DMS 273 (cell line): ENCODE results near the gene TP53TG5.

ENCODE experiments used
- DNase-seq: peaks from one replicate; lab custom pipeline; 2025; ENCODE audit not compliant: unreplicated experiment; lab: John Stamatoyannopoulos, UW

TP53TG5 gene

DNA sequence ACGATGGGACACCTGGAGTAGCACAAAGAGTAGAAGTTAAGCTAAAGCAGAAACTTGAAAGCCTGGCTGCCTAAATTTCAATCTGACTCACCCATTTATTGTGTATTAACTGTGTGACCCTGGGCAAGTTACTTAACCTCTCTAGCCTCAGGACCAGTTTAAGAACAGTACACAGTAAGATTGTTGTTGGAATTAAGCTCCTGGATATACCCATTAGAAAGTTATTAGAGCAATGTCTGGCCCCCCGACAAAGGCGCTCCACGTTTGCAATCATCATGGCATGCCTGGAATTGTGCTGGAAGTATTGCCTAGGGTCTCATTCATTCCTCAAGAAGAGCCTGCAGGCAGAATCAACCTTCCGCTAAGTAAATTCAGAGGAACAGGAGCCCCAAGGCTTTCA, 31.3 kb downstream of the TP53TG5 start:
- no peak for DNase-seq

DNA sequence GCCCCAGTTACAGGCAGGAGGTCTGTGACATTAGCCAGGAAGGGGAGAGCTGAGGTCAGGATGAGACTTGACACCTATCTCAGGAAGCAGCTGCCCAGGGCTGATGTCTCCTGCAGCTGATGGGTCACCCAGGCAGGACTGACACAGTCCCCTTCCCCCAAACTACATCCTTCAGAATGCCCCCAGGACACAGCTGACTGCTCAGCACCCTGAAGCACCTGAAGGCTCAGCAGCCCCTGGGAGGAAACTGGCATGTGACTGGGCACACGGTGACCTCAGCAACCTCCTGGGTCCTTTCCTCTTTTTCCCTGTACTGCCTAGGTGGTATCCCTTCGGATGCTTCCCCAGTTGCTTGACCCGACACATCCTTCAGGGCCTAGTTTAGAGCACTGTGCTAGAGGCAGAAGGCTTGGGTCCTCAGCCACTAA, 31.8 kb downstream of the TP53TG5 start:
- no peak for DNase-seq

DNA sequence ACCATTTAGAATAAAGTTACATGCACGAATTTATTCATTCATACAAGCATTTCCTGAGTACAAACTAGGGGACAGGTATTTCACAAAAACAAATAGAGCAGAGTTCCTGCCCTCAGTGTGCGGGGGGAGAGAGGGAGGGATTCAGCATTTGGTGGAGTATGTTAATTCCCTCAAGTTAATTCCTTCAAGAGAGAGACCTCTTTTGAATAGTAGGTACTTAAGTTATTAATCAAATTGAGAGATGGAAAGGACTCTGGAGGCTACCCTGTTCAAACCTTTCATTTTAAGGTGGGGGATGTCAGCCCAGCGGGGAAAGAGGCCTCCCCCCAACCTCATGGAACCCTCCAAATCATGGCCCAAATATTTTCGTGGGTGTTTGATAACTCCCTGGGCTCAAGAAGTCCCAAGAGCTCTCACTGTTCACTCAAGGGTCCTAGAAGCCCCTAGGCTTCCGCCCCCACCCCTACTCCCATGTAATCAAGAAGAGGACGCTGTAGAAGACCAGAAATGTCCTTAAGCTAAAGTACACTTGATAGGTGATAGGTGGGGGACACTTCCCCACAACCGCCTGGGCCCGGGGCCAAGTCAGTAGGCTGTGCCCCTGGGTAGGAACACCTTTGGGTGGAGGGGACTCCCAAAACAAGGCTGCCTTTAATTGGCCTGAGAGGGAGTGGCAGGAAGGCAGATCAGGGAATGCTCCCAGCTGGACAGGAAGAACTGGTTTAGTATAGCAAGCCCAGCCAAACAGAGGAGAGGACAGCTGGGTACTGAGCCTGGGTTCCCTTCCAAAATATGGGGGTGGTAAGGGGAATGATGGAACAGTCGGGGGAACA, 32.8 kb downstream of the TP53TG5 start:
- no peak for DNase-seq

DNA sequence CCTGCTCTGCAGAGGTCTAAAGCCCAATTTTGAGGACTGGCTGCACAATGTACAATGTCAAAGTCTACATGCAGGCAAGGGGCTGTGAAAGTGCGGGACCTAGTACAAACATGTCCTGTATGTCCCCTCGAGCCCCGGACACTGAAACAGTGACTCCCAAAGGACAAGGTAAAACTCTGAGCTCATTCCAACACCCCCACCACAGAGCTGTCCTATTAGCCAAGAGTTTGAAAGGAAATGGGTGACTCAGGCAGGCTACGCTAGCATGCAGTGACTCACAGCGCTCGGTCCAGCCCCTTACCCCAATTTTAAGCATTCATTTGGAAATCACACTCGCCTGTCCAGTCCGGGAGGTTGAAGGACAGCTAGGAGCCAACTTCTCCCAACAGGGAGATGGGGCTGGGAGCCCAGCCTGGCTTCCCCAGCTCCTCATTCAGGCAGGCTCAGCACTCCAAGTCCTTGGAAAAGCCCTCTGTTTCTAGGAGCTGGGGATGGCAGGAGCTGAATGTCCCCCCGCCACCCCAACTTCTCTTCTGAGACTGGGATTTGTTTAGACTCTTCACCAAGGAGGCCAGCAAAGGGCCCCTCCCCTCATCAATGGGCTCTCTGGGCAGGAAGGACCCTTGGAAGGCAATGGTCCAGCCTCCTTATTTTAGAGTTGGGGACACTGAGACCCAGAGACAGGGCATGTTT, 33.8 kb downstream of the TP53TG5 start:
- DNase-seq = no peak

DNA sequence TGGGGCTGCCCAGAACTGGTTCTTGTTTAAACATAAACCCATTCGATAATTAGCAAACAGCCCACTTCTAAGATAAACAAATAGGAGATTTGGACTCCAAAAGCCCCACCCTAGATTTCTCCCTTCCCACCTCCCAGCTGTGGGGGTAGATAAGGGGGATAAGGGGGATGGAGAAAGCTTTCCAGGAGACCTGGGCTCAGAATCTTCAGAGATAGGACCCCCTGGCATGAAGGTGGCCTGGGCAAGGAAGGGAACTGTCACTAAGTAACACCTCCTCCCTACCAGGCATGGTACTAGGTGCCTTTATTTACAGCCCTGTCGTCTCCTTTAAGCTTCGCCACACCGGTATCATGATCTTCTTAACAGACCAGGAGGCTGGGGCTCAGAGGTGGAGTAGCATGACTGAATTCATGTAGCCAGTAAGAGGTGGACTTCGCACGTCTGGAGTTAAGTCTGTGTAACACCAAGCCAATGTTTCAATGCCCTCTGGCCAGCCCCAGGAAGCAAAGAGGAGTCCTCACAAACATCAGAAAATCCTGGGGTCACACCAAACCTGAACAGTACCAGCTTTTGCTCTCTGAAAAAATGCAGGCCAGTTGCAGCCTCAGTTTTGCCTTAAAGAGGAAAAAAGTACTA, 34.5 kb downstream of the TP53TG5 start:
- DNase-seq = no peak

DNA sequence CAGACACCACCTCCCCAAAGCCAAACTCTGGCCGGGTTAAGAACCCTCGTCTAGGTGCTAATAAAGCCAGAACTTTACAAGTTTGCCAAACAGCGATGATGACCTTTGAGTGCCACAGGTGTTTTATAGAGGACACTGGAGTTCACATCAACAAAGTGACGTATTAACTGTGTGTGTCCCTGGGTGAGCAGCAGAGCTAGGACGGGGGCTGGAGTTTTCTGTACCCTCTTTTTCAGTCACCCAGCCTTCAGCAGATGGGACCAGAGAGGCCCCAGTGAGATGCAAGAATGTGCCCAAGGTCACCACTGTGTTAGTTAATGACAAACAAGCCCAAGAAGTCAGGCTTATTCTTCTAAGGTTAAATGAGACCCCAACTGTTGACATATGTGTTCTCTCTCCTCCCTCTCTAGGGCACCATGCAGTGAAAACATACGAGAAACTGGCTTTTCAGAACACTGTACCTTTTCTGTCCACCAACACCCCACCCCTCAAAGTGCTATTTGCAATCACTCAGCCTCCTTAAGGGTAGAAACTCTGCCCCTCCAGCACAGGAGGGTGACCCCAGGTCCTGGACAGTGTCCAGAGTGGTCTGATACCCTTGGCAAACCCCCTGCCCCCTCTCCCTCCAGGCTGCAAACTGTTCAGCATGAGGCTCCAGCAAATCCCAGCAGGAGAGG, 35.1 kb downstream of the TP53TG5 start:
- no peak for DNase-seq

DNA sequence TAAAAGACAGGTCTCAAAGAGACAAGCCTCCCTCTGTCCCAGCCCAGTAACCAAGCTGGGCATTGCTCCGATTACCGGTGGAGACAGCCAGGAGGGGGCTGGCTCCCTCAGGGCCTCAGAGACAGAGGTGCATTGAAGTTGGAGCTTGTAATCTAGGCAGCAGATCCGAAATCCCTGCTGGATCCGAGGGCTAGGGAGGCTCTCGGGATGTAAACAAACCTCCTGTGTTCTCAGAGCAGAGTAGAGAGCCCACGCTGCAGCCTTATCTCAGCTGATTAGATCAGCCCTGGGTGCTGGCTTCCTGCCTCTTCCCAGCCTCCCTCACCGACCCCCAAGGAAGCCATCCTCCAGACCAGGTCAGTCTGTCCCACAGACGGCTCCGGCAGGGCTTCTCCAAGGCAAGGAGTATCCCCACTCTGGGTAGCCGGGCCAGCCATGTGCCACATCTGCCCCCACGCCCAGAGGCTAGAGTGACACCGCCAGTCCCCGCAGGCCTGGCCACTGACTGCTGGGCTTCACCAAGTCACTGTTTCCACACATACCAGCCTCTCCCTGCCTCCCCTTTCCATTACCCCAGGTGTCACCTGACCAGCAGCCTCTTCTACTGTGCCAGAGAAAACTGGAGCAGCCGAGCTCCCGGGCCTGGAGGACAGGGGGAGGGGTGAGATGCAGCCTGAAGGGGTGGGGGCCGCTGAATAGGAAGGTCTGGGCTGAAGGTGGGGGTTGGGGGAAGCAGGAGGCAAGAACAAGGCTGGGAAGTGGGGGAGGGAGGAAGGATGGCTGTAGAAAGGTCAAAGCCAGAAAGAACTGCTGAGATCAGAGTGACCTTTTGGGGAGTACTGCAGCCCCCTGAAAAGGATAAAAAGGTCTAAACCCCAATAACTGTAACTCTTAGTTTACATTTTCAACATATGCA, 35.9 kb downstream of the TP53TG5 start:
- DNase-seq = peak; percentile 40

DNA sequence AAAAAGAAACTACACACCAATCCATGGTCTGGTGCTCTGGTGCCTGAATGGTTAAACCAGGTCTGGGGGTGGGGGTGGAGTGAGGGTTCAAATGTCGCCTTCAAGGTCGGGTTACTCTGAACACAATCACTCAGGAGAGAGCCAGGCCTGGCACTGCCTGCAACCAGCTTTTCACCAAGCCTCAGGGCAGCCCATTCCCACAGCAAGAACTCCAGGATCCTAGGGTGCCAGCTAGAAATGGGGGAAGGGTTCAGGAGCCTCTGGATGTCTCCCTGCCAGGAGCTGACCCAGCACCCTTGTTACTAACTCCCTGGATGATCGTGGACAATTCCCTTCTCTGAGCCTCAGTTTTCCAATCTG, 36.6 kb downstream of the TP53TG5 start:
- no peak for DNase-seq

DNA sequence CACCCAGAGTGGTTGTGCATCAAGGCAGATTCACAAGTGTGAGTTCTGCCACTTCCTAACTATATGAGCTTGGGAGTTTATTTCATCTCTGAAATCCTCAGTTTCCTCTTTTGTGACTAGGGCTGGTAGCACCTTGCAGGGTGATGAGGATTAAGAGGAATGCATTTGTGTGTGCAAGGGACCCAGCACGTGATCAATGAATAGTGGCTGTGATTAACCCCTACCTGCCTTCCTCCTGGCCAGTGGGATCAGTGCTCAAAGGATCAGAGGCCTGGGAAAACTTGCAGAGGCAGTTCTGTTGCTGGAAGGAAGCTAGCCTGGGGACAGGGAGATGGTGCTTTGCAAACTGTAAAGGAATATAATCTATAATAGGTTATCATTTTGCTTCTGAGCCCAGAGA, 37.2 kb downstream of the TP53TG5 start:
- DNase-seq = no peak

DNA sequence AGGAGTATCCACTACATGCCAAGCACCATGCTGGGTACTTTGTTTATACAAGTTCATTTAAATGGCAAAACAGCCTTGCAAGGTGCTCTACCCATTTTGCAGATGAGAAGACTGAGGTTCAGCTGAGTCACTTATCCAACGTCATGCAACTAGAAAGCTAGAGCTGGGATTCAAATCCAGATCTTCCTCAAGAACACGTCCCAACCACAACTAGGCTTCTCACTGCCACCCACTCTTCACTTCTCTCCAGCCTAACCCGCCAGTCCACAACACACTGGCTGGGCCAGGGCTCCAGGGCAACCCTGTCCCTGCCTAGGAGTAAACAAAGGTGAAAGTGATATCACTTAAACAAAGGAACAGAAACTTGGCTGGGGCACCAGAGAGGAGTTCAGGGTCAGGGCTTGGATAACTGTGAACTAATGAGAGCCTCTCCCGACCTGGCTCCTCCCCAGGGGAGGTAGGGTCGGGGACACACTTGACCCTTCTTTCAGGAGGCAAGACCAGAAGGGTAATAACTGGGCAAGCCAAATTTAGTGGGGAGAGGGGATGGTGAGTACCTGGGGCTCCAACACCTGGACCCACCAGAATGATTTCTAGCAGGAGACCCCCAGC, 37.8 kb downstream of the TP53TG5 start:
- DNase-seq = no peak

DNA sequence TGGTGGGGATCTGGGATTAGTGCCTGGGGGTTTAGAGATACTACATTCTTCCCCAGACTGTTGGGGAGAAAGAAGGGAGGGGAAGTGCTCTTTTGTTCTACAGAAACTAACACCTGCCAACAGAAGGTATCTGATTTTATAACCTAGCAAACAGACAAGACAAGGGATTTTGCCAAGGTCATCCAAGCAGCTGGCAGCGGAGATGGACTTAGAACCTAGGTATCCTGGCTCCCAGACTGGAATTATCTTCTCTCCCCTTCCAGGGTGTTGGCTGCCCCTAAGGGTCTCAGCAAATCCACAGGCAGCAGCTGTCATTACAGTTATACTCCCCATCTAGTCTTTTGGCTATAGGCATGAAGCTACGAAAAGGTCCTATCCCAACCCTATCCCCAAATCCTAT, 38.3 kb downstream of the TP53TG5 start:
- DNase-seq = no peak

DNA sequence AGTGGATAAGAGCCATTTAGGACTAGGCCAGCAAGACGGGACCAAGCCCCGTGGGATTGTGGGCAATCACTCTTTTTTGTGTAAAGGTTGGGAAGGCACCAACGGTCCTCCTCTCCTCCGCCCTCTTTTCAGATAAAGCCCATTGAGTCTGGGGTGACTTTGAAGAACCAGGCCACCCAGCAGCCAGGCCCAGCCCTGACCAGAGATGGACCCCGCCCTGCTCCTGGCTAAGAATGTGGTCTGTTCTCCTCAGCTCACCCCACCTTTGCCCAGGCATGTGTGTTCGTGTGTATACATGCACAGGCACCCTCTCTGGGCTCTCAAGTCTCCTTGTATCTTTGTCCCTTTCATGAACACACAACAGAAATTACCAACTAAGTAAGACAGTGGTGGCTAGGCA, 39.0 kb downstream of the TP53TG5 start:
- DNase-seq = no peak

DNA sequence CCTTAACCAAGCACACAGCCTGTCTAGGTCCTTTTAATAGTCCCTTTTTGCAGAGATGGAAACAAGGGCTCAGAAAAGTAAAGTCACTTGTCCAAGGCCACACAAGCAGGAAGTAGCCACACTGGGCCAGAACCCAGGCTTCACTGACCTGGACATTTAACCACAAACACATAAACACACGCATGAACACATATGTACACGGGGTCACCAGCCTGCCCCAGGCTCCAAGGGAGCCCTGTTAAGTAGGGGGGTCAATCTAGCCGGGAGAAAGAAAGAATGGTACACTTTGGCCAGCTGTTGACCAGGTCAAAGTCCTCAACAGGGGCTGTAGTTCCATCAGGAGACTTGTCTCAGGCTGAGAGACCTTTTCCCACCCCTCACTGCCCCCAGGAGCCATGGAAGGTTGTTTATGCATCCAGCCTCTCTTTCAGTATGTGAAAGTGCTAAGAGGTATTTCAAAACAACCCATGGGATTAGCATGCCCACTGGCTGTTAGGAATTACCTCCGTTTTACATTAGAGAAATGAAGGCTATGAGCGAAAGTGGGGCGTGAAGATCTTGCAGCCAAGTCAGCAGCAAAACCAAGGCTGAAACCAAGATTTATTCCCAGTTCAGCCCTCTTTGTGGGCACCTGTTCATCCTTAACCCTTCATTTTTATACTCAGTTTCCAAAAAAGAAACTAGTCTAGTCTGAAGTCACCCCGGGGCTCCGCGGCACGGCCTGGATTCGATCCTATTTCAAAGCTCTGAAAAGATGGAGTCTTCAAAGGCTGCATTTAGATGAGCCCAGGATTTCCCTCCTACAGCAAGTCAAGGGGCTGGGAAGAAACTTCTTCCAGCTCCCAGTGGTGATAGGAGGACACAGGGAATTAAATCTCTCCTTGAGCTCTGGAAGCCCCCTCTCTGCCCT, 39.7 kb downstream of the TP53TG5 start:
- DNase-seq = no peak

DNA sequence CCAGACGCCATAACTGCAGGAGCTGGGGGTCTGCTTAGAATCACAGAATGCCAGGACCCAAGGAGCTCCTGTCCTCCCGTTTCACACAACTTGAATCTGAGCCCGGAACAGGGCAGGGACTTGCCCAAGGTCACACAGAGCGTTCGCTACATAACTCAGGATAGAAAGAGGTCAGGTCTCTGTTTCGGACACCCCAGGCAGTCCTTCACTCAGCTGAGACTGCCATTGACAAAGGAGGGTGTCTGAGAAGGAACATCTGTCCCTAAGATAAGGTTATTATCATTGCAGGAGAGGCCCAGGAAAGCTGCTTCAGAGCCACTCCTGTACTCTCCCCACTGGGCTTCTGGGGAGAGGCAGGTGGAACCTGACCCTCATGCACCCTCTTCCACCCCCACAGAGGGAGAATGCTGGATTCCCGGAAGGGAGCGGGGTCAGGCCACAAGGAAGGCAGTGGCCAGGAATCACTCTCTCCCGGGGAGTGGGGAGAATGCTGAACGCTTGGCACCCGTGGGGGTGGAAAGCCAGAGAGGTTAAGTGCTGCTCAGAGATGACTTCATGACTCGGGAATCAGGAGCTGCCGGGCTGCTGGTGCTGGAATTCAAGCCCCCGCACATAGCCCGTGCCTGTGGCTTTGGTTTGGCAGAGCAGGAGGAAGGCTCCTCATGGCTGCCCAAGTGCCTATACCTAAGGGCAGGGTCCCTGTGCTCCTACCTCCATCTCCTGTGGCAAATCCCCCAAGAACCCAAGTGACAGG, 40.6 kb downstream of the TP53TG5 start:
- no peak for DNase-seq

DNA sequence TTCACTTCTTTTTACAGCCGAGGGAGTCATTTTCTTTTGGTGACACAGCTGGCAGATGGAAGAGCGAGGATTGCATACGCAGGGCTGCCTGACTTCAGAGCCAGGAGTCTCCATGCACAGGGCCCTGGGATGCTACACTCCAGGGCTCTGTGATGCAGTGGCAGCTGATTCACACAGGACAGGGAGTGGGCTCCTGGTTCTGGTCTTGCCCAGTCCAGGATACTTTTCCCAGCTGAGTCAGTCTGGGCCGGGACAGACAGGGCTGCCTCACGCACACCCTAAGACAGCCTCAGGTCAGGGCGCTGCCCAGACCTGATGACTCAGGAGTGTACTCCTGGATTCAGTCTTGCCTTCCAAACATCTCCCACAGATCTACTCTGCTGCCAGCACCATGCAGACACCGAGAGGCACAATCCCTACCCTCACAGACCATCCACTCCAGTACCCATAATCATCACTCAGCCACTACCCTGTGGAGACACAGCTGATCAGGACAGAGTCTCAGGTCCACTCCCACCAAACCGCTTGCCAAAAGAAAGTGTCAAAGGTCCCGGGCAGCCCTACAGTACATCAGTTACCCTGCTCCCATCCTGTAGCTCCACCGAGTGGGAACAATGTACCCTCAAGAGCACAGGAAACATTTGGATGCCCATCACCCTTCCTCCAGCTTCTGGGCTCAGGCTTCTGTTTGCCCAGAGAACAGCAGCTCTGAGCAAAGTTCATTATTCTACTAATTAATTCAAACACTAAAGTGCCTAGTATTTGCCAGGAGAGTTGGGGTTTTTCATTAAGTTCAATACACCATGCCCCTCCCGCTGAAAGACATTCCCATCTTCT, 41.4 kb downstream of the TP53TG5 start:
- DNase-seq = no peak

DNA sequence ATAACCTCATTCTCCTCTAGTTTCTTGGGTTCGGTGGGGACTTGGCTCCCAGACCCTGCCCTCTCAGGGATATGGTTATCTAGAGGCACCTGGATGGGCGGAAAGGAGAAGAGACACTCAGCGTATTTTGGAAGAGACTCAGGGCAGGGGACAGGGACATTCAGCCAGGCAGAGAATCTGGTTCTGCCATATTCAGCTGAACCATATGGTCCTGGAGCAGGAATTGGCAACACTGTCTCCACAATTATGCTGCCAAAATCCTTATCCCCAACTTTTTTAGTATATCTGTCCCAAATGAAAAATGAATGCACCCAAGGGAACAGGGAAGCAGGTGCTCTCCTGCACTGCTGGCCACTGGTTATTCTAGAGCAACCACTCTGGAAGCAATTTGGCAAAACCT, 47.6 kb downstream of the TP53TG5 start:
- DNase-seq = no peak

DNA sequence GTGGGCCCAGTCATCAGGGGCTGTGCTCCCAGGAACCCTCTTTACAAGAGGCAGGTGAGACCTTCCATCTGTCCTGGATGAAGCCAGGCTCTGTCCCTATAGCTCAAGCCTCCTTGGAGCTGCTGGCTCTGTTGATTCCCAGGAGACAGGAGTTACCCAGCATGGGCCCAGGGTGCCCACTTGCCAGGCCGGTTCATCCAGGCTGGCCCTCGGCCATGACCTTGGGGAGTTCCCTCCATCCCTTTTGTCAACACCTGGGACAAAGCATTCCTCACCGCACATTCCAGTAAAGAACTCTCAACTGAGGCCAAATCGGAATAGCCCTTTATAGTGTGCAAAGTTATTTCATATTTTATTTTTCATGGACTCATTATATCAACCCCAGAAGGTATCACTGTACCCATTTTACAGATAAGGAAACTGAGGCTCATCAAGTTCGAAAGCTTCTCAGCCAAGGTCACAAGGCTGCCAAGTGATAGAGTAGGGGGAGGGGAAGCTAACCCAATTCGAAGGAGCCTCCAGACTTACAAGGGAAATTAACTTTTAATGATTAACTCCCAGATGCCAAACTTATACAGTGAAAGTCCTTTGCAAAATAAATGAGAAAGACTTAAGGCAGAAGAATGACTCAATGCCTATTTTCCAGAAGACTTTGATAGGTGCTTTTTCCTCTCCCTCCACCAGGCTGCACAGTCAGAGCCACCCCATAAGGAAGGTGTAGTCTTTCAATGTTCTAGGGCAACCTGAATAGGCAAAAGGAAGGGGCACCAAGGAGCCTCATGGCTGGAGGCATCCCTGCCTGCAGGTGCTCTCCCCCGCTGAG, 48.4 kb downstream of the TP53TG5 start:
- no peak for DNase-seq
